Medulla oblongata (tissue), 1 donor: ENCODE results near the gene PTBP1.
"Not testable (repeated sequence)": the region's sequence is repeated elsewhere in the genome, so short reads cannot be mapped to it uniquely, and the experiment has no call there.

Source experiments
- DNase-seq: peaks from one replicate; pipeline ENCODE4 v3.0.0-alpha.2; 2015; ENCODE audit errors: extremely low spot score

Gene PTBP1

DNA sequence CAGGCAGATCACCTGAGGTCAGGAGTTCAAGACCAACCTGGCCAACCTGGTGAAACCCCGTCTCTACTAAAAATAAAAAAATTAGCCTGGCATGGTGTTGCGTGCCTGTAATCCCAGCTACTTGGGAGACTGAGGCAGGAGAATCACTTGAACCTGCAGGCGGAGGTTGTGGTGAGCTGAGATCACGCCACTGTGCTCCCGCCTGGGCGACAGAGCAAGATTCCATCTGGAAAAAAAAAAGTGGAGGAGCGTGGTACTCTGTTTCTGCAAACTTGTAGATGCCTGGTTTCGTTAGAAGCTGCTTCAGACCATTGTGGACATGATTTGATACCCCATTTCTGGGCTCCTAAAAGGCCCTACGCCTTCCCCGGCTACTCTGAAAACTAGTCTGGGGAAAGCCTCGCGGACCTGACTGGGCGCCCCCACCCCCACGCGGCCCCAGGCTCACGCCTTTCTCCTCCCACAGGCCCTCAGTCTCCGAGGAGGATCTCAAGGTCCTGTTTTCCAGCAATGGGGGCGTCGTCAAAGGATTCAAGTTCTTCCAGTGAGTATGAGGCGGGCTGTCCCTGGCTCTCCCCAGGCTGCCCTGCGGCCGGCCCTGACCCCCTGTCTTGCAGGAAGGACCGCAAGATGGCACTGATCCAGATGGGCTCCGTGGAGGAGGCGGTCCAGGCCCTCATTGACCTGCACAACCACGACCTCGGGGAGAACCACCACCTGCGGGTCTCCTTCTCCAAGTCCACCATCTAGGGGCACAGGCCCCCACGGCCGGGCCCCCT is 13.0 kb downstream of the PTBP1 start:
- DNase-seq = no peak

DNA sequence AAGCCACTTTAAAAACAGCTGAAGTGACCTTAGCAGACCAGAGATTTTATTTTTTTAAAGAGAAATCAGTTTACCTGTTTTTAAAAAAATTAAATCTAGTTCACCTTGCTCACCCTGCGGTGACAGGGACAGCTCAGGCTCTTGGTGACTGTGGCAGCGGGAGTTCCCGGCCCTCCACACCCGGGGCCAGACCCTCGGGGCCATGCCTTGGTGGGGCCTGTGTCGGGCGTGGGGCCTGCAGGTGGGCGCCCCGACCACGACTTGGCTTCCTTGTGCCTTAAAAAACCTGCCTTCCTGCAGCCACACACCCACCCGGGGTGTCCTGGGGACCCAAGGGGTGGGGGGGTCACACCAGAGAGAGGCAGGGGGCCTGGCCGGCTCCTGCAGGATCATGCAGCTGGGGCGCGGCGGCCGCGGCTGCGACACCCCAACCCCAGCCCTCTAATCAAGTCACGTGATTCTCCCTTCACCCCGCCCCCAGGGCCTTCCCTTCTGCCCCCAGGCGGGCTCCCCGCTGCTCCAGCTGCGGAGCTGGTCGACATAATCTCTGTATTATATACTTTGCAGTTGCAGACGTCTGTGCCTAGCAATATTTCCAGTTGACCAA is 13.7 kb downstream of the PTBP1 start:
- no peak for DNase-seq

DNA sequence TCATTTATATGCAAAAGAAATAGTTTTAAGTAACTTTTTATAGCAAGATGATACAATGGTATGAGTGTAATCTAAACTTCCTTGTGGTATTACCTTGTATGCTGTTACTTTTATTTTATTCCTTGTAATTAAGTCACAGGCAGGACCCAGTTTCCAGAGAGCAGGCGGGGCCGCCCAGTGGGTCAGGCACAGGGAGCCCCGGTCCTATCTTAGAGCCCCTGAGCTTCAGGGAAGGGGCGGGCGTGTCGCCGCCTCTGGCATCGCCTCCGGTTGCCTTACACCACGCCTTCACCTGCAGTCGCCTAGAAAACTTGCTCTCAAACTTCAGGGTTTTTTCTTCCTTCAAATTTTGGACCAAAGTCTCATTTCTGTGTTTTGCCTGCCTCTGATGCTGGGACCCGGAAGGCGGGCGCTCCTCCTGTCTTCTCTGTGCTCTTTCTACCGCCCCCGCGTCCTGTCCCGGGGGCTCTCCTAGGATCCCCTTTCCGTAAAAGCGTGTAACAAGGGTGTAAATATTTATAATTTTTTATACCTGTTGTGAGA is 14.3 kb downstream of the PTBP1 start:
- no peak for DNase-seq

DNA sequence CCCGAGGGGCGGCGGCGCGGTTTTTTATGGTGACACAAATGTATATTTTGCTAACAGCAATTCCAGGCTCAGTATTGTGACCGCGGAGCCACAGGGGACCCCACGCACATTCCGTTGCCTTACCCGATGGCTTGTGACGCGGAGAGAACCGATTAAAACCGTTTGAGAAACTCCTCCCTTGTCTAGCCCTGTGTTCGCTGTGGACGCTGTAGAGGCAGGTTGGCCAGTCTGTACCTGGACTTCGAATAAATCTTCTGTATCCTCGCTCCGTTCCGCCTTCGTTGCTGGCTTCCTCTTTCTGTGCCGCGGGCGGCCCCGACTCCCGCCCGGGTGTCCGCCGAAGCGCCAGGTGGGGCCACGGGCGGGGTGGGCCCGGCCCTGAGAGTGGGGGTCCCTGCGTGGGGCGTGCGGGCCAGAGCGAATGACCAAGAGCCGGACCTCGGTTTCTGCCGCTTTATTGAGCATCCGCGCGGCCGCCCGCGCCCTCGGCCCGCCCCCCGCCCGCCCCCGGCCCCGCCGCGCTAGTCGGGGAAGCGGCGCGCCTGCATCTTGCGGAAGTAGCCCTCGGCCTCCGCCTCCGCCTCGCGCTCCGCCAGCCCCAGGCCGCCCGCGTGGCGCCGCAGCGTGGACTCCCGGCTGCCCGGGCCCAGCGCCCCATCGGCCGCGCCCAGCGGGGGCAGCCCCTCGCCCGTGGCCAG is 14.9 kb downstream of the PTBP1 start:
- no peak for DNase-seq

DNA sequence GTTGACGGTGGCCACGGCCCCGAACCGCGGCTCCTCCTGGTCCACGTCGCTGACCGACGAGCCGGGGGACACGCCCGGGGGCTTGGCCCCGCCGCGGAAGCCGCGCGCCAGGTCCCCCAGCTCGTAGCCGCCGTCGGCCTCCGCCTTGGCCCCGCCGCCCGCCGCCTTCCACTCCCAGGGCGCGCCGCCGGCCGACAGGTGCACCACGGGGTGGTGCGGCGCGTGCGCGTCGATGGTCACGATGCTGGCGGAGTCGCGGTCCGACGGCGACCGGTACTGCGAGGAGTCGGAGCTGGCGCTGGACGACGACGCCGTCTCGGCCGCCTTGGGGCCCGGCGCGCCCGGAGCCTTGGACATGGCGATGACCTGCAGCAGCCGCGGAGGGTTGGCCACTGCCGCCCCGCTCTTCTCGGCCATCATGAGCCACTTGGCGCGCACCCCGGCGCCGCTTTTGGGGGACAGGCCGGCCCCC is 15.5 kb downstream of the PTBP1 start:
- DNase-seq = no peak

DNA sequence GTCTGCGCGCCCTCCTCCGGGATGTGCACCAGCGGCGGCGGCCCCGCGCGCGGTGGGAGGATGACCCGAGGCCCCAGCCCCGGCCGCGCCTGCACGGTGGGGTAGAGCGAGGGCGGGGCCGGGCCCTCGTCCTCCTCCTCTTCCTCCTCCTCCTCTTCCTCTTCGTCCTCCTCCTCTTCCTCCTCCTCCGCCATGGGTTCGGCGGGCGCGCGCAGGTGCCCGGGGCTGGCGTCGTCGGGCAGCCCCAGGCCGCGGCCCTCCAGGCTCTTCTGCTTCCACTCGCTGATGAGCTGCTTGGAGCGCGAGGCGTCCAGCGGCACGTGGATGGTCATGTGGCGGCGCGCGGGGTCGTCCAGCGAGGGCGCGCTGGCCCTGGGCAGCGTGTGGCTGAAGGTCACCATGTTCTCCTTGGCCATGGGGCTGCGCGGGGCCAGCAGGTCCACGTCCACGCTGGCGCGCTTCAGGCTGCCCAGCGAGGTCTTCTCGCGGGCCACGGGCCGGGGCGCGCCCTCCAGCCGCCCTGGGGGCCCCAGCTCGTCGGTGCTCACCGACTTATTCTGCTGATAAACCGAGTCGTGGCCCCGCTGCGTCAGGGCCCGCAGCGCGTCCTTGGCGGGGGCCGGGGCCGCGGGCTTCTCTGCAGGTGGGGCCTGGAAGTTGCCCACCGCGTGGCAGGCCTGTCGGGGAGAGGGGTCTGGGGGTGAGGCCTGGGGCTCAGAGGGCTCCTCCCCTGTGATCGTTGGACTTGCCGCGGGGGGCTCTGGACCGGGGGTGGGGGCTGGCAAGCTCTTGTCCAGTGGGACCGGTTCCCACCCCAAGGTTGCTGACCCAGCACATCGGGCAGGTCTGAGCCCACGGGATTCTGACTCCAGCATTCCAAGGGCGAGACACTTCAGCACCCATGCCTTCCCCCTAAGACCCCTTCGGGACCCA is 16.2 kb downstream of the PTBP1 start:
- DNase-seq = no peak

DNA sequence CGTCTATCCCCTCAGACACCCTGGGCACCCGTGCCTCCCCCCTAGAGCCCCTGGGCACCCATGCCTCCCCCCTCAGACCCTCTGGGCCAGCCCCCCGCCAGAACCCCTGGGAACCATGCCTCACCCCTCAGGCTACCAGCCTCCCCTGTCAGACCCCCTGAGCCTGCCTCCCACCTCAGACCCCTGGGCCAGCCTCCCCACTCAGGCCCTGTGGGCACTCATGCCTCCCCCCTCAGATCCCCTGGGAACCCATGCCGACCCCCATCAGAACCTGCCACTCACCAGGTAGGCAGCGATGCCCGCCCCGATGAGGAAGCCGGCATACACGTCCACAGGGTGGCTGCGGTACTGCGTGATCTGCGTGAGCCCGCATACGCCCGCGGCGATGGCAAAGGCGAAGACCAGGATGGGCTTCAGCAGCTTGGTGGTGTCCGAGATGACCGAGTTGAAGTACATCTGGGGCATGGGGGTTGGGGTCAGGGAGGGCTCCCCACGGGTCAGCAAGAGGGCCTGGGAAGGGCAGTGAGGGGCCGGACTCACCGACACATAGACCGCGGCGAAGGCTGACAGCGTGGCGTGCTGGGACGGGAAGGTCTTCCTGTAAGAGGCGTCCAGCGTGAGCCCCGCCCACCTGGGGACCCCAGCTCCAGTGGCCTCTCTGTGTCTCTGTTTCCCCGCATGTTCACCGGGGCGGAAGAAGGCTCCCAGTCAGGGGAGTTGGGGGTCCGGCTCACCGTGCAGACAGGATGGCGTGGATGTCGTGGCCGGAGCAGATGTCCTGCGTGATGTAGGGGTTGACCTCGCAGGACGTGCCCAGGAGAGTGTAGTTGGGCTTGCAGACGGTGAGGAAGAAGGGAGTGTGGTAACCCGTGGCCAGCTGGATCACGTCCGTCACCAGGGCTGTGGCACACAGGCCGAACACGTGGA is 17.2 kb downstream of the PTBP1 start:
- DNase-seq = no peak

DNA sequence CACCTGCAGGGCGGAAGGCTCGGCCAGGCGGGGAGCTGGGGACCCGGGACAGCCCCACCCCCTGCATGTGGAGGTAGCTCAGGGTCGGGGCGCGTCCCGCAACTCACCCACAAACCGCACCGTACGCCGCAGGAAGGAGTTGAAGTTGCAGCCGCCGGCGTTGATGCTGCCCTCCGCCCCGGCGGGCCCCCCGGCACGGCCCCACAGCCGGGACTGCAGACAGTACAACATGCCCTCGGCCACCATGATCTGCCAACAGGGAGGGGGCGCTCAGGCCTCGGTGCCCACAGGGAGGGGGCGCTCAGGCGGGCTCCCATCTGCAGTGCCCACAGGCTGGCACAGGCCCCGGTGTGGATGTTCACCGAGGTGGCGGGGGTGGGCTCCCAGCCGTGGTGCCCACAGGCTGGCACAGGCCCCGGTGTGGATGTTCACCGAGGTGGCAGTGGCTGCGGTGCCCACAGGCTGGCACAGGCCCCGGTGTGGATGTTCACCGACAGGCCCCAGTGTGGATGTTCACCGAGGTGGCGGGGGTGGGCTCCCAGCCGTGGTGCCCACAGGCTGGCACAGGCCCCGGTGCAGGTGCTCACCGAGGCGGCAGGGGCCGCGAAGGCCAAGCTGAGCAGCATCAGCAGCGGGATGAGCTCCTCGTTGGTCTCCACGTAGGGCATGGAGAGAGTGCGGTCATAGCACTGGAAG is 18.0 kb downstream of the PTBP1 start:
- no peak for DNase-seq

DNA sequence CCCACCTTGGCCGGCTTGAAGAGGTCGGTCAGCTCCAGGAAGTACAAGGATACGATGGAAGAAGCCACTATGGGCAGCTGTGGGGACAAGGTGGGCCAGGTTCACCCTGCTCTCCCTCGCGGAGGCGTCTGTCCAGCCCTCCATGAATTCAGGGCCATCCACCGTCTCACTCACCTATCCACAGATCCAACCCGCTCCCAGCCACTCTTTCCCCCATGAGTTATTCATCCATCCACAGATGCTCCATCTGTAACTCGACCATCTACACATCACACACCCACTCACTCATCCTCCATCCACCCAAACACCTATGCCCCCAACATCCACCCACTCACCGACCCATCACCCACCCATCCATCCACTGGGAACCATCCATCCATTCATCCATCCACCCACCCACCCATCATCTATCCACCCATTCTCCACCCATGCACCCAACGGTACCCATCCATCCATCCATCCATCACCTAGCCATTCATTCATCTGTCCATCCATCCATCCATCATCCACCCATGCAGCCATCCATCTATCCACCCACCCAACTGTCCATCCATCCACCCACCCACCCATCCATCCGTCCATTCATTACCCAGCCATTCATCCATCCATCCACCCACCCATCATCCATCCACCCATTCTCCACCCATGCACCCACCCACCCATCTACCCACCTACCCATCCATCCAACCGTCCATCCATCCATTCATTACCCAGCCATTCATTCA is 18.7 kb downstream of the PTBP1 start:
- DNase-seq = no peak

DNA sequence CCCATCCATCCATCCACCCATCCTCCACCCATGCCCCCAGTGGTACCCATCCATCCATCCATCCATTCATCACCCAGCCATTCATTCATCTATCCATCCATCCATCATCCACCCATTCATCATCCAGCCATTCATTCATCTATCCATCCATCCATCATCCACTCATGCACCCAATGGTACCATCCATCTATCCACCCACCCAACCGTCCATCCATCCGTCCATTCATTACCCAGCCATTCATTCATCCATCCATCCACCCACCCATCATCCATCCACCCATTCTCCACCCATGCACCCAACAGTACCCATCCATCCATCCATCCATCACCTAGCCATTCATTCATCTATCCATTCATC is 19.2 kb downstream of the PTBP1 start:
- no peak for DNase-seq

DNA sequence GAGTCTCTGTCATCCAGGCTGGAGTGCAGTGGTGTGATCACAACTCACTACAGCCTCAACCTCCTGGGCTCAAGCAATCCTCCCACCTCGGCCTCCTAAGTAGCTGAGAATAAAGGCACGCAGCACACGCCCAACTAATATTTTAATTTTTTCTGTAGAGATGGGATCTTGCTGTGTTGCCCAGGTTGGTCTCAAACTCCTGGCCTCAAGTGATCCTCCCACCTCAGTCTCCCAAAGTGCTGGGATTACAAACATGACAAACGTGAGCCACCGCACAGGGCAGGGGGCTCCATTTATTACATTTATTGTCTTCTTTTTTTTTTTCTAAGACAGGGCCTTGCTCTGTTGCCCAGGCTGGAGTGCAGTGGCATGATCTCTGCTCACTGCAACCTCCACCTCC is 23.0 kb downstream of the PTBP1 start:
- not testable (repeated sequence) for DNase-seq

DNA sequence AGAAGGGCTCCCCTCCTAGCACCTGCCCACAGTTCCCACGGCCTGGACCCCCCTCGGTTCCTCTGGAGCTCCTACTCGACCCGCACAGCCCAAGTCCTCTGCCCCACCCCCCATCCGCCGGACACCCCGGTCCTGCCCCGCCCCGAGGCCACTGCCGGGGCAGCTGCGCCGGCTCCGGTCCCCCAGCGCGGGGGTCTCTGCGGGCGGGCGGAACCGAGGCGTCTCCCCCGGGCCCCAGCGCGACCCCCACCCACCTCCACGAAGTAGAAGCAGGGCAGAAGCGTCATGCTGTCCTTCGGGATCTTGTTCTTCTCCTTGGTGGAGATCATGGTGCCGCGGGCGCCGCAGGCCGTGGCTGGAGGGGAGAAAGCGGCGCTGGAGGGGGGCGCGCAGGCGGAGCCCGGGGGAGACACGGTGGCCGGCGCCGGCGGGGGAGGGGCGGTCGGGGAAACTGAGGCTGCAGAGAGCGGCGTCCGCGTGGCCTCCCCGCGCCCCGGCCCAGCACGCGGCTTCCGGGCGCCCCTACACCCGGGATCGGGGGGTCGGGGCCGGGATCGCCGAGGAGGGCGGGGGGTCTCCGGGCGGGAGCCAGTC is 24.1 kb downstream of the PTBP1 start:
- no peak for DNase-seq

DNA sequence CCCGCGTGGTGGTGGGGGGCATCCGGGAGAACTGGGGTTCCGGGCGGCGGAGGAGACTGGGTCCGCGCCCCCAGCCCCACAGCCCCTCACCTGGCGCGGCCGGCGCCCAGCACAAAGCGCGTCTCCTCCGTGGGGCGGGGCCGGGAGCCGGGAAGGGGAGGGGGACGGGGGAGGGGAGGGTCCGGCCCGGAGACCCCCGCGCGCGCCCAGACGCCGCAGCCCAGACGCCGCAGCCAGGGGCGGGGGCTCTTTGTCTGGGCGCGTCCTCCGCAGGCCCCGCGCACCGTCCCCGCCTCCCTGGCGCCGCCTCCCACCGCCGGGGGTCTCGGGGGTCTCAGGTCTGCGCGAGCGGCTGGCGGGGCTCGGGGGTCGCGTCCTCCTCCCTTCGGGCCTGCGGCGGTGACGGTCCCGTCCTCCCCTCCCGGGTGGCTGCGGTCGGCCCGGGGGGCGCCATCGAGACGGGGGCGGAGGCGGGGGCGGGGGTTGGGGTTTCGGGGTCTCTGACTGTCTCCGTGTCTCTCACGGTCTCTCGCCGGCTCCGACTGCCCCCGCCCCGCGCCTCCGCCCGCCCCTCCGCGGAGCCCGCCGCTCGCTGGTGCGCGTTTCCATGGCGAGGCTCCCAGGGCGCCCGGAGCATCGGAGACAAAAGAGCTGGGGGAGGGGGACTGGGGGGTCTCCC is 24.7 kb downstream of the PTBP1 start, which contains the start of gene PLPPR3:
Gene PLPPR3, minus strand, starts transcription at position 131 of the 679 bp plus-strand sequence. CDS start 396 bp downstream, outside the sequence.
- no peak for DNase-seq

DNA sequence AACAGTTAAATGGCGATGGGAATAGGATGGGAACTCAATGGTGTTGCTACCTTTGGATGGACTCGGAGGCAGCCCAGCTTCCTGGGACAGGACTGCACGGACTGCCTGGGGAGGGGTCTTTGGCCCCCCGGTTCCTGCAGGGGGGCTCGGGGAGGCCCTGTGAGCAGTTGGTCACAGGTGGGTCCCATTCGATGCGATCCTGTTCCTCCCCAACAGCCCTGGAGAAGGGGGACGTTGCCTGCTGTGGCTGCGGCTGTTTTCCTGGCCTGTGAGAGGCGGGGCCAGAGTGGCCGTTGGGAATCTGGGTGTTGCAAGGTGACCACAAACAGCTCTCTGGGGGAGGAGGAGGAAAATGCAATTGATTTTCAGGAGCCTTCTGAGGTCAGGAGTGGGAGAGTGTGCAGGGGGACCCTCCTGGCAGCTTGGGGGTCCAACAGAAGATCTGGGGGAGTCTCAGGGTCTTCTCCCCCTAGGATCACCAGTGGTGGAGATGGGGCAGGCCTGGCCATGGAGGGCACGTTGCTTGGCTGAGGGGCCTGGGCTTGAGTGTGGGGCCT is 26.4 kb downstream of the PTBP1 start:
- no peak for DNase-seq

DNA sequence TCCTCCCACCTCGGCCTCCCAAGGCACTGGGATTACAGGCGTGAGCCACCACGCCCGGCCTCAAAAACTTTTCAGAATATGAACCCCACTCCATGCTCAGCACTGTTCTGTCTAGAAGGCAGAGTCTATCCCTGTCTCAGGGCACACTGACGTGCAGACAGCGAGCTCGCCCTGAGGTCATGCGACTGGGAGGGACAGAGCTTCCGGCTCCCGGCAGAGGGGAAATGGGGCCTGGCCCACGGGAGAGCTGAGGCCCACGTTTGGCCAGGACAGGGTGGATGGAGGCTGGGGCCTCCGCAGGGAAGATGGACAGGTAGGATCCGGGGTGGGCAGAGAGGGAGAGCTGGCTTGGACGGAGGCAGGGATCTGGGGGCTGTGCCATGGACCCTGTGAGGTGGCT is 27.6 kb downstream of the PTBP1 start:
- DNase-seq = no peak

DNA sequence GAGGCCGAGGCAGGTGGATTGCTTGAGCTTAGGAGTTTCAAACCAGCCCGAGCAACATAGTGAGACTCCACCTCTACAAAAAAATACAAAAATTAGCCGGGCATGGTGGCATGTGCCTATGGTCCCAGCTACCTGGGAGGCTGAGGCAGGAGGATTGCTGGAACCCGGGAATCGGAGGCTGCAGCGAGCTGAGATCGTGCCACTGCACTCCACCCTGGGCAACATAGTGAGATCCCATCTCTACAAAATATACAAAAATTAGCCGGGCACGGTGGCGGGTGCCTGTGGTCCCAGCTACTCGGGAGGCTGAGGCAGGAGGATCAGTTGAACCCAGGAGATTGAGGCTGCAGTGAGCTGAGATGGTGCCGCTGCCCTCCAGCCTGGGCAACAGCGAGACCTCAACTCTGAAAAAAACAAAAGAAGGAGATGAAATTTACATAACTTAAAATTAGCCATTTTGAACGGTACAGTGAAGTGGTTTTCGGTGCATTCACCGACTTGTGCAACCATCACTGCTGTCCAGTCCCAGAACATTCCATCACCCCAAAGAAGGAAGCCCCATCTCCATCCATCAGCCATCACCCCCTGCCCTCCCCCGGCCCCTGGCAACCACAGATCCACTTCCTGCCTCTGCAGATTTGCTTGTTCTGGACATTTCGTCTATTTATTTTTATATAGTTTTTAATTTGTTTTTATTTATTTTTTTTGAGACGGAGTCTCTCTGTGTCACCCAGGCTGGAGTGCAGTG is 28.8 kb downstream of the PTBP1 start:
- no peak for DNase-seq

DNA sequence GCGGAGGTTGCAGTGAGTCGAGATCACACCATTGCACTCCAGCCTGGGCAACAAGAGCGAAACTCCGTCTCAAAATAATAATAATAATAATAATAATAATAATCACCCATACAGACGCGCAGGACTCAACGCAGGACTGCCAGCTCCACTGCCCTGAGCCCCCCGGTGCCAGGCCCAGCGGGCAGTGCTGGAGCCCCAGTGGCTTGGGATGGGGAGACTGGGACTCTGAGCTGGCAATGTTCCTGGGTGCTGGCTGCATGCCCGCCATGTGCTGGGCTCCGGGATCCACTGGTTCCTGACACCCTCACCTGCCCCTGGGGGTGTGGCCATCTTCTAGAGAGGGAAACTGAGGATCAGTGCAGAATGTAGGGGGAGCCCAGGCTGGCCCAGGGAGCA is 30.1 kb downstream of the PTBP1 start:
- DNase-seq = no peak
